ENCODE measurements around the gene ZNF563. TPM values are rescaled to one million over a fixed set of nuclear protein-coding genes. Genes with fewer than 3 reads are reported as not detected.
A peak's percentile ranks its signal among the peaks of the same experiment; 100 is the strongest.
"Not testable (repeated sequence)": the region's sequence is repeated elsewhere in the genome, so short reads cannot be mapped to it uniquely, and the experiment has no call there.

The ZNF563 gene
- total and polyA plus RNA-seq, 9 donors, result 2.2 to 7.5 (median 5.5) TPM

- H3K4me3 ChIP-seq, result peak within 1 kb of the TSS; percentile 69
- H3K27ac ChIP-seq, result peak within 1 kb of the TSS; percentile 58 to 95
- H3K4me1 ChIP-seq (ENCODE audit: insufficient read depth), result peaks cover 8% of the 10 kb centered on the region
- DNase-seq, result peak; percentile 94 to 98 (median 97)
- intact Hi-C loops (cut with DNase I), result loop anchor here in 1 of 4 donors (5.0 kb wide), 1 partner anchor 73 kb away; the partner anchor contains the start of gene ZNF44
- TF ChIP-seq EP300 (IDR thresholded peaks at IDR 0.05), result no peak
- TF ChIP-seq POLR2A (IDR thresholded peaks at IDR 0.05), result peak; percentile 87
- peak; percentile 48 to 90 (median 62) for TF ChIP-seq CTCF (IDR thresholded peaks at IDR 0.05)
- 0 to 1% (median 1%) methylated on average over 26 to 51 of the region's 51 CpGs for WGBS, 3 donors
- no peaks in the 10 kb centered on the region for H3K36me3 ChIP-seq
- H3K9me3 ChIP-seq, result no peaks in the 10 kb centered on the region
- no peaks in the 10 kb centered on the region for H3K27me3 ChIP-seq
Observed at GRCh38 chr19:12365236-12366162, 32.1 kb upstream of the ZNF563 start, which contains the start of gene ZNF442. TSS of gene ZNF442 (minus strand) at chr19:12365683. CDS start at chr19:12363631, 2,052 bp downstream.

GRCh38 chr19:12364391-12365235, 31.2 kb upstream of the ZNF563 start:
- TF ChIP-seq POLR2A (IDR thresholded peaks at IDR 0.05) (no peak), CTCF (IDR thresholded peaks at IDR 0.05) (no peak), EP300 (IDR thresholded peaks at IDR 0.05) (no peak)
- H3K36me3 ChIP-seq, result no peaks in the 10 kb centered on the region
- intact Hi-C loops (cut with DNase I), result loop anchor here in 1 of 4 donors (5.0 kb wide), 1 partner anchor 72 kb away; the partner anchor contains the start of gene ZNF44
- WGBS, 3 donors, result 2 to 3% (median 3%) methylated on average over 25 to 28 of the region's 28 CpGs
- no peaks in the 10 kb centered on the region for H3K27me3 ChIP-seq
- H3K9me3 ChIP-seq, result no peaks in the 10 kb centered on the region
- peak; percentile 23 to 47 (median 35) for DNase-seq
- H3K27ac ChIP-seq, result peak overlapping the region; percentile 58 to 95
- peak overlapping the region; percentile 69 for H3K4me3 ChIP-seq
- peaks cover 8% of the 10 kb centered on the region for H3K4me1 ChIP-seq (ENCODE audit: insufficient read depth)

- H3K36me3 ChIP-seq; H3K4me3 ChIP-seq; H3K27ac ChIP-seq; H3K9me3 ChIP-seq; H3K27me3 ChIP-seq; intact Hi-C loops (cut with DNase I): not testable (repeated sequence)
- H3K4me1 ChIP-seq (ENCODE audit: insufficient read depth), result peaks cover 12% of the 10 kb centered on the region
- WGBS, 3 donors, result 94 to 100% (median 98%) methylated on average over 19 to 30 of the region's 30 CpGs
- DNase-seq, result peak in 2 of 5 donors; percentile 26 to 35
Observed at GRCh38 chr19:12362236-12362635, 28.8 kb upstream of the ZNF563 start.

- WGBS, 3 donors, result 89 to 95% (median 94%) methylated on average over 4 of the region's 4 CpGs
- H3K36me3 ChIP-seq, result no peaks in the 10 kb centered on the region
Observed at GRCh38 chr19:12353375-12353774, 19.9 kb upstream of the ZNF563 start.

More at GRCh38 chr19:12353375-12353774, 19.9 kb upstream of the ZNF563 start:
- Histone ChIP-seq H3K27me3 (no peaks in the 10 kb centered on the region), H3K4me3 (no peak overlapping the region), H3K4me1 (ENCODE audit: insufficient read depth) (no peaks in the 10 kb centered on the region), H3K27ac (no peak overlapping the region), H3K9me3 (peaks cover 0 to 21% of the 10 kb centered on the region in 2 donors)
- TF ChIP-seq CTCF (IDR thresholded peaks at IDR 0.05), result no peak
- TF ChIP-seq EP300 (IDR thresholded peaks at IDR 0.05), result no peak
- TF ChIP-seq POLR2A (IDR thresholded peaks at IDR 0.05), result no peak
- intact Hi-C loops (cut with DNase I), result no loop called here
- no peak for DNase-seq

Measured in ovary (tissue), 9 donors.